HG02623 (cell line): ENCODE data around the gene TNFRSF18.
A peak's percentile ranks its signal among the peaks of the same experiment; 100 is the strongest.
"Not testable (repeated sequence)": the region's sequence is repeated elsewhere in the genome, so short reads cannot be mapped to it uniquely, and the experiment has no call there.

Experiments used
- ATAC-seq: cut with Tn5 transposase; IDR thresholded peaks from one replicate; pipeline ENCODE4 v1.9.1; 2021; ENCODE audit warnings: moderate library complexity; ENCODE audit not compliant: unreplicated experiment

The TNFRSF18 gene, protein sequence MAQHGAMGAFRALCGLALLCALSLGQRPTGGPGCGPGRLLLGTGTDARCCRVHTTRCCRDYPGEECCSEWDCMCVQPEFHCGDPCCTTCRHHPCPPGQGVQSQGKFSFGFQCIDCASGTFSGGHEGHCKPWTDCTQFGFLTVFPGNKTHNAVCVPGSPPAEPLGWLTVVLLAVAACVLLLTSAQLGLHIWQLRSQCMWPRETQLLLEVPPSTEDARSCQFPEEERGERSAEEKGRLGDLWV

DNA sequence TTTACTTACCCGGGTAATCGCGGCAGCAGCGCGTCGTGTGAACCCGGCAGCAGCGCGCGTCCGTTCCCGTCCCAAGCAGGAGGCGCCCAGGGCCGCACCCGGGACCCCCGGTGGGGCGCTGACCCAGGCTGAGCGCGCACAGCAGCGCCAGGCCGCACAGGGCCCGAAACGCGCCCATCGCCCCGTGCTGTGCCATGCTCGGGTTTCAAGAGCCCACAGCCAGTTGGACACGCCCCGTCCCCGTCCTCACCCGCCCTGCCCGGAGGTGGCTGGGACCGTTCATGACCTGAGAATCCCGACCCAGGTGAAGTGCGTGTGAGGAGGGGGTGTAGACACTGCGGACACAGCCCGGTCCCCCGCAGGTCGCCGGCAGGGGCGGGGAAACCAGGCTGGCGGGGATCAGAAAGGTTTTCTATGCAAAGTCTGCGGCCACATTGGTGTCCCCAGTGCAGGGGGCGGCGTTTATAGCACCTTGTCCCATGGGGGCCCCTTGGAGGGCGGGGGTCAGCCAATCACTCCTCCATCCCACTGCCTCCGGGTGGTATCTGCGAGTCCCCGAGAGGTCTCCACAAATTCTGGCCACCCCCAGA is at the start of gene TNFRSF18:
TNFRSF18 (minus strand) TSS at position 217 of the 590 bp plus-strand sequence; CDS start at position 196, 21 bp downstream.
- ATAC-seq: peak; percentile 31

- no peak for ATAC-seq
These were observed 49.2 kb upstream of the TNFRSF18 start for GRCh38 chr1:1255611-1256010.

DNA sequence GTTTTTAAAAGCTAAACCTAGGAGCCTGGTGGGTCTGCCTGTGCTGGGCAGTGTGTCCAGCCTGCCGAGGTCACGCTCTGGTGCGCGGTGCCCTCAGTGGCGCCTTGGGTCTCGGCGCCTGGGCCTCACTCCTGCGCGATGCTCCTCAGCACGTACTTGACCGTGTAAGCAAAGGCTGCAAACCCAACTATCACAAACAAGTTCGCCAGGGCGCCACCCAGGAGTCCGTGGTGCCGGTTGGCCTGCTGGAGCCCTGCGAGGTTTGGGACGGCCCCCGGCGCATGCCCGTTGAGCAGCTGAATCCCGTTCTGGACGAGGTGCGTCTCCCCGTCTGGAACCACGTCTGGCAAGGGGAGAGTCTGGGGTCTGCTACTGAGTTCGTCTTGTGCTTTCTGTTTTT is 48.7 kb upstream of the TNFRSF18 start:
- no peak for ATAC-seq

DNA sequence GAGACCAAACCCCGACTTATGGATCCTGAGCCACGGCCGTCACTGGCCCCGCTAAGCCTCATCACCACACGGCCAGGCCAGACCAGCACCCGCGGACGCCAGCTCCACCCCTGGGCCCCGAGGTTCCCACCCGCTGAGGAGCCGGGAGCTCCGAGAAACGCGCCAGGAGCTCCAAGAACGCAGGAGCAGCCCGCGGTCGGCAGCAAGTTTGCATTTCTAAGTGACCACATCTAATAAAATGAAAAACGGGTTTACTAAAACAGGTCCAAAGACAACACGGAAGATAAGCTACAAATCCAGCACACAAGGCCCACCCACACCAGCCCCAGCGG is 48.2 kb upstream of the TNFRSF18 start:
- ATAC-seq: no peak

DNA sequence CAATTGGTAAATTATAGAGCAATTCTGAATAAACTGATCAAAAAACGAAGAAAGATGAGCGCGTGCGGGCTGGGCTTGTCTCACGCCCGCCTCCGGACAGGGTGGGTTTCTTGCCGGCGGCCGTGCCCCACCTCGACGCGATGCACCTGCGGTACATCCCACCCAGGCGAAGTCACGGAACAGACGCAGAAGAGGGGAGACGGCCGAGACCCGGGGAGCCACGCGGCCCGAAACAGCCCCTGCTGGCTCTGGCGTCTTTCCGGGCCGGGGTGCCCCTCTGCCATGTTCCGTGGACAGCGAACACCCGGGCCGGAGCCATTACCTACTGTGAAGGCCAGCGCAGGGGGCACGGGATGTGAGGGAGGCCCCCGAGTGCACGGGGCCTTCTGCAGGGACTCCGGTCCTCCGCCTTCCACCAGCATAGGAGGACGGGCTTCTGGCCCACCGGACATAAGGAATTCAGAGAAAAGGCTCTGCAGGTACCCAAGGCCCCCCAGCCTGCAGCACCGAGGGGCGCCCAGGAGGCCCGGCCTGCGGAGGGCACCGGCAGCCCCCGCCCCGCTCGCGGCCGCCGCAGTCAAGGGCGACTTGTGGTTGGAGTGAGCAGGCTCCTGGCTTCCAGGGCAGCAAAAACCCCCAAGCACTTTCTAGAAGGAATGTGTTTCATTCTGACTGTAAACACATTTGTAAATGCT is 47.7 kb upstream of the TNFRSF18 start:
- ATAC-seq: no peak

DNA sequence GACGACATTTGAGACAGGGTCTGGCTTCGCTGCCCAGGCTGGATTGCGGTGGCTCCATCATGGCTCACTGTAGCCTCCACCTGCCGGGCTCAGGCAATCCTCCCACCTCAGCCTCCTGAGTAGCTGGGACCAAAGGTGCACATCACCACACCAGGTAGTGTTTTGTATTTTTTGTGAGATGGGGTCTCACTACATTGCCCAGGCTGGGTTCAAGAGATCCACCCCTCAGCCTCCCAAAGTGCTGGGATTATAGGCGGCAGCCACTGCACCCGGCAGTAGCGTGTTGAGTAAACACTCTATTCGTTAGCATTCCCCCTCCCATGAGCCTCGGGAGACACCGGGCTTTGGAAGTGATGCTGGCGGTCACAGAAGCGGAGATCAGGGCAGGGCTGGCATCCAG is 46.9 kb upstream of the TNFRSF18 start:
- ATAC-seq: no peak

DNA sequence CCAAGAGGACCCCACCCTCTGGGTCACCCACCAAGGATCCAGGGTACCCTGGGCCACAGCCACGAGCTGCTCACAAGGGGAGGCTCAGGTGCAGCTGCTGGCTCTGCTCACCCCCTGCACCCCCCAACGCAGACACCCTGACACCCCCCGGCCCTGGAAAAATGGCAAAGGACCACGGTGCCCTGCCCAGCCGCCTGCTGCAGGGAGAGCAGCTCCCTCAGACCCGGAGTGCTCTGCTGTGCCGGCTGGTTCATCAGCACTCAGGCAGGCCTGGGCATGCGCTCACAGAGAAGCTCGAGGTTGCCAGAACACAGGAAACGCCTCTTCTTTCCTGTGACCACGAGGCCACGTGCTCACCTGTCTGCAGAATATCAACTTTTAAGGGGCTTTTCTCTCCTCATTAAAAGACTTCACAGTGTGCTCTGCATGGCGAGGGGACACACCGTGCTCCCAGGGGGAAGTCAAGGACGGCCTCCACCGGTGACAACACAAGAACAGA is 44.4 kb upstream of the TNFRSF18 start:
- no peak for ATAC-seq

DNA sequence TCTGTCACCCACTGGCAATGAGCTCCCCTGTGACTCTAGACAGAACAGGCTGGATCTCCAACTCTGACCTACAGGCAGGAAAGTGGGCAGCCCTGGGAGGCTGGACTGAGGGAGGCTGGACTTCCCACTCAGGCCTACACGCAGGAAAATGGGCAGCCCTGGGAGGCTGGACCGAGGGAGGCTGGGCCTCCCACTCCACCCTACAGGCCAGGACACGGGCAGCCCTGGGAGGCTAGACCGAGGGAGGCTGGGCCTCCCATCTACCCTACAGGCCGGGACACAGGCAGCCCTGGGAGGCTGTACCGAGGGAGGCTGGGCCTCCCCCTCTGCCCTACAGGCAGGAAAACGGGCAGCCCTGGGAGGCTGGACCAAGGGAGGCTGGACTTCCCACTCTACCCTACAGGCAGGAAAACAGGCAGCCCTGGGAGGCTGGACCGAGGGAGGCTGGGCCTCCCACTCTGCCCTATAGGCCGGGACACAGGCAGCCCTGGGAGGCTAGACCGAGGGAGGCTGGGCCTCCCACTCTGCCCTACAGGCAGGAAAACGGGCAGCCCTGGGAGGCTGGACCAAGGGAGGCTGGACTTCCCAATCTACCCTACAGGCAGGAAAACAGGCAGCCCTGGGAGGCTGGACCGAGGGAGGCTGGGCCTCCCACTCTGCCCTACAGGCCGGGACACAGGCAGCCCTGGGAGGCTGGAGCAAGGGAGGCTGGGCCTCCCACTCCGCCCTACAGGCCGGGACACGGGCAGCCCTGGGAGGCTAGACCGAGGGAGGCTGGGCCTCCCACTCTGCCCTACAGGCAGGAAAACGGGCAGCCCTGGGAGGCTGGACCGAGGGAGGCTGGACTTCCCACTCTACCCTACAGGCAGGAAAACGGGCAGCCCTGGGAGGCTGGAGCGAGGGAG is 41.9 kb upstream of the TNFRSF18 start:
- not testable (repeated sequence) for ATAC-seq

- ATAC-seq: no peak
These were observed 41.0 kb upstream of the TNFRSF18 start for GRCh38 chr1:1247341-1247913.

DNA sequence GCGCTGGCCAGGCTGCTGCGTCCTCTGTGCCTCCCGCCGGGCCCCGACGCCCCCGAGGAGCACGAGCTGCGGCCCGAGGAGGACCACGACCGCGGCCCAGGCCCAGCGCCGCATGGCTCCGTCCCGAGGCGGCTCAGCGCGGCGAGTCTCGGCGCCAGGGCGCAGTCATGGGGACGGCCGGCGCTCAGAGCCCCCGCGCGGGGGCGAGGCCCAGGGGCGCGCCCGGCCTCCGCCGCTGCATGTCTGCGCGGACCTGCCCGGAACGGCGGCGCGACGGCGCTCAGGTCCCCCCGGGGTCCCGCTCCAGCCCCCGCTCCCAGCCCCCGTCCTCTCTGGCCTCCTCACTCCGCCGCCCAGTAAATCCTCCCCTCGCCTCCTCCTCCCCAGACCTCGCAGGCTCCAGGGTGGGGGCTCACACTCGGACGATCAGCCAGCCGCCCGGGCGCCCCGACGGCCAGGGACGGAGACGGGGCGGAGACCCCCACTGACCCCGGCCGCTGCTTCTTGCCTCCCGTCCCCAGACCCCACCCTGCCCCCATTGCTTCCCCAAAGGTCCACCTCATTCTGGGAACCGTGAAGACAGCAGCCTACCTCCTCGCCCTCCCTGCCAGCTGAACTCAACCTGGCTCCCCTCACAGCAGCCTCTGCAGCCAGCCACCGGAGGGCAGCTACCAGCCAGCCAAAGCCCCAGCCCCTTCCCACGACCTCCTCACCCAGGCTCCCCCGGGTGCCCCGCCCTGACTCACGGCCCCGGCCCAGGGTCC is 40.4 kb upstream of the TNFRSF18 start, which contains the start of gene C1QTNF12:
C1QTNF12 (minus strand) TSS at position 146 of the 764 bp plus-strand sequence; CDS start at position 114, 32 bp downstream.
- ATAC-seq: no peak

- no peak for ATAC-seq
These were observed 39.6 kb upstream of the TNFRSF18 start for GRCh38 chr1:1245817-1246576.

GRCh38 chr1:1245178-1245816 is 38.9 kb upstream of the TNFRSF18 start:
- no peak for ATAC-seq

DNA sequence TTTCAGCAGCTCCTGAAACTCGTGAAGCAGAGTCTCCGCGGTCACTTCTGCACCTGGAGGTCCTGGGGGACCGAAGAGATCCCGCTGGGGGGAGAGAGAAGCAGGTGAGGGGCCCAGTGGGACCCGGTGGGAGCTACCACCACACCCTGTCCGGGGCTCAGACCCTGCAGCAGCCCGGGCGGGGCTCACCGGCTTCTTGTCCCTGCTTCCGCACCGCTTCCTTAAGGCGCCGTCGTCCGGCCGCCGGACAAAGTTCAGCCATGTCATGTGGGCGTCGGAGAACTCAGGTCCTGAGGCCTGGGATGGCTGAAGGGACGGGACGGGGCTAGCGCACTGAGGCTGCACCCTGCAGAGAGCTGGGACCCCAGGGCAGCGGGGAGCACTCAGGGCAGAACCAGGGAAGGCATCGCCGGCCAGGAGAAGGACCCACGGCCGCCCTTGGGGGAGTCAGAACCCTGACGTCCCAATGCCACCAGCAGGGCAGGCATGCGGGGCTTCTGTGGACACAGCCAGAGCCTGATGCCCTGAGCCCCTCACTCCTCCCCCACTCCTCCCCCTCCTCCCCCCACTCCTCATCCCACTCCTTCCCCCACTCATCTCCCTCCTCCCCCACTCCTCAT is 37.9 kb upstream of the TNFRSF18 start:
- ATAC-seq: no peak

DNA sequence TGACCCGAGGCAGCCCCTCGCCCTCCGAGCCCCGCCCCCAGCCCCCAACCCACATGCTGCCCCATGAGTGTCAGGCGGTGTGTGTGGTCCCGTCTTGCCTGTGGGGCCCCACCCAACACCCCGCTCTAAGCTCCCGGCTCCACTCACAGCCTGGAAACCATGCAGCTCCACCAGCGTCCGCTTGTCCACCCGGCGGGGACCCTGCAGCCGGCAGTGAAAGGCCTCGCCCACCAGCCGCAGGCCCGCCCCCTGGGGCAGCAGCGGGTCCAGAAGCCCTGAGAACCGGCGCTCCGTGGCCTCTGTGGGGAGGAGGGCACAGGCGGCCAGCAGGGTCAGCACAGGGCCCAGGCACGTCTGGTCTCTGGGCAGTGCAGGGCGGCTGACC is 37.4 kb upstream of the TNFRSF18 start:
- no peak for ATAC-seq

GRCh38 chr1:1243266-1243660 is 36.9 kb upstream of the TNFRSF18 start:
- no peak for ATAC-seq

DNA sequence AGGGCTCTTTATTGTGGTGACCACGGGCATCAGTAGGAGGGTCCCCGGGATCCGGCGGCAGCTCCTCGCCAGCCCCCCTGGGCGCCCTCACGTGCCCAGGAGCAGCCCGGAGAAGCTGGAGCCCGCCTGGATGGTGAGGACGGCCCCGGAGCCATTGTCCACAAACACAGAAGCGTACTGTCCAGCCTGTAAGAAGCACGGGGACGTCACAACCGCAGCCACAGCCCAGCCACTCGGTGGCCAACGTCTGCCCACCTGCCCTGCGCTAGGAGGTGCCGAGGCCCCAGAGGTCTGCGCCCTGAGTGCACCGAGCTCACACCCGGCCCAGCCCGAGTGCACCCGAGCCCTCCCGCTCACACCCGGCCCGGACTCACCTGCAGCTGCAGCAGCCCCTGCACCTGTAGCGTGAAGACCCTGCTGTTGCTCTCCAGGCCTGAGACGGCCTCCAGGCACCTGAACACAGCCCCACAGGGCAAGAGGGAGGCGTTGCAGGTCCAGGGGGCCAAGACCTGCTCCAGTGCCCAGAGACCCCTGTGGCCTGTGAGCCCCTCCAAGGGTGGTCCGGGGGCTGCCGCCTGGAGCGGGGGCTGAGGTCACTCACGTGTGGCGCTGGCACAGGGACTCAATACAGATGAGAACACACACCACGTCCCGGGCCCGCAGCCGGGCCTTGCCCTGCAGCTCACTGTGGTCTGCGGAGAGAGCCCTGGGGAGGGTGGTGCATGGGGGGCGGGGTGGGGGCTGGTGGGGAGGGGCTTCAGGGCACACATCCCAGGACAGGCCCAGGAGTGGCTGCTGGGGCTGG is 36.3 kb upstream of the TNFRSF18 start:
- ATAC-seq: no peak

DNA sequence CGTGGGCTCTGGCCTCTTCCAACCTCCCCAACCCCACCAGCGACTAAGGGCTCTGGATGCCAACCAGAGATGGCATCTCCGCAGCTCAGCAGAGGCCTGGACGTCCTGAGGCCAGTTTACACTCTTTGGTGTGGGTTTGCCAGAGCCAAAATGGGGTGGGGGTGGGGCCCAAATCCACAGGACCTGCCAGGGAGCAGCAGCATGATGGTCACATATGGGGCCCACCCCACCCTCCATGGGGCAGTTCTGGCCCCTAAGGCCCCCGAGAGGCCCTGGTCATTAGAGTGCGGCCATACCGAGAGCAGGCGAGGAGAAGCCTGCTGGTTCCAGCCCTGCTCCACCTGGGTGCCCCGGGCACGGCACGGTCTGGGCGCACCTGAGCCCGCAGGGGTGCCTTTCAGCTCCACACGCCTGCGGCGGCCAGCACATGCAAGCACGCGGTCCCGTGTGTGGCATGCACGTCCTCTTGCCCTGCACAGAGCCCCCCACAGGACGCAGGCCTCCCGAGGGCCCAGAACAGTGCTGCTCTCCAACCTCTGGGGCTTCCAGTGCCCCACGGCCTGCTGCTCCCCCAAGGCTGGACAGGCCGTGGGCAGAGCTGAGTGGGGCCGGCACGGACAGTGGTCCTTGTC is 35.3 kb upstream of the TNFRSF18 start:
- no peak for ATAC-seq
